HepG2 (cell line): ENCODE measurements around the gene ARL4C. TPM values are rescaled to one million over a fixed set of nuclear protein-coding genes. Genes with fewer than 3 reads are reported as not detected.

ENCODE experiments used
- ATAC-seq: fragments of 200-7000 bp; cut with Tn5 transposase; 3 replicates; pipeline ENCODE4 v1.9.1; 2020; ENCODE audit warnings: mild to moderate bottlenecking, moderate library complexity
- BruUV-seq: library from RNA; stranded (reverse); fragments of 400-500 nt; replicated peaks from 2 replicates; lab custom pipeline; 2021; lab: Mats Ljungman, UMichigan
- CTCF ChIA-PET: fragments of 300-600 bp; formaldehyde crosslinking; extraction: SDS; loops from one replicate; lab custom pipeline; 2021; ENCODE audit warnings: low total read pairs, inconsistent platforms, low intra/inter-chr PET ratio; lab: Yijun Ruan, JAX
- POLR2A ChIA-PET: fragments of 350-600 bp; sonication (Branson Sonifier 250); formaldehyde crosslinking; loops from one replicate; lab custom pipeline; 2020; ENCODE audit warnings: antibody characterized with exemption, inconsistent platforms; lab: Yijun Ruan, JAX
- DNase-seq: peaks from one replicate; pipeline ENCODE4 v3.0.0-alpha.2; 2015; ENCODE audit warnings: low spot score
- FAIRE-seq: peaks from 3 replicates; lab custom pipeline; 2011; peaks lifted over from hg19 to GRCh38; lab: Jason Lieb, UNC
- H2AFZ ChIP-seq: one replicate; pipeline ENCODE4 v1.6.1; 2011; ENCODE audit warnings: low read length, inconsistent platforms
- H3K27ac ChIP-seq: fragments of 300-600 bp; 3 replicates; pipeline ENCODE4 v1.8.0; 2011; ENCODE audit warnings: mixed run types, mild to moderate bottlenecking, mixed read lengths, low read length, inconsistent platforms; ENCODE audit not compliant: insufficient read depth; ENCODE audit errors: extremely low read length
- H3K27me3 ChIP-seq, 2 experiments: fragments of 200-600 bp in 1 of 2; 2 replicates in 1 of 2; 3 replicates in 1 of 2; pipeline versions ENCODE4 v1.6.0 to v1.8.0; 2011; ENCODE audit warnings: low read length in 2 of 2, mild to moderate bottlenecking in 2 of 2, moderate library complexity in 2 of 2, inconsistent platforms in 1 of 2; ENCODE audit not compliant: insufficient read depth in 2 of 2, control insufficient read depth in 1 of 2
- H3K36me3 ChIP-seq, 2 experiments: fragments of 200-600 bp in 1 of 2; replicated peaks in 1 of 2; 2 replicates in 1 of 2; 3 replicates in 1 of 2; pipeline versions ENCODE4 v1.5.1 to v1.8.0; 2011; ENCODE audit warnings: low read length in 2 of 2, inconsistent platforms in 1 of 2; ENCODE audit not compliant: insufficient read depth in 2 of 2, control insufficient read depth in 1 of 2
- H3K4me1 ChIP-seq: 2 replicates; pipeline ENCODE4 v1.5.1; 2012; ENCODE audit warnings: low read length, inconsistent platforms; ENCODE audit not compliant: insufficient read depth
- H3K4me2 ChIP-seq: 2 replicates; pipeline ENCODE4 v1.6.0; 2011; ENCODE audit warnings: low read depth, low read length, inconsistent platforms
- H3K4me3 ChIP-seq, 3 experiments: fragments of 200-600 bp in 1 of 3; sonication (generic), shearing (Covaris generic) in 1 of 3; replicated peaks in 1 of 3; 2 replicates each; pipeline ENCODE4 v1.5.1; 2011 to 2016; ENCODE audit warnings: low read length in 3 of 3, inconsistent platforms in 2 of 3, low read depth in 2 of 3, mild to moderate bottlenecking in 2 of 3, control low read depth in 1 of 3, mixed read lengths in 1 of 3; ENCODE audit not compliant: insufficient read depth in 1 of 3
- H3K79me2 ChIP-seq: one replicate; pipeline ENCODE4 v1.6.1; 2011; ENCODE audit warnings: low read length, inconsistent platforms; ENCODE audit not compliant: insufficient read depth
- H3K9ac ChIP-seq: 2 replicates; pipeline ENCODE4 v1.6.0; 2011; ENCODE audit warnings: mild to moderate bottlenecking, low read depth, low read length, inconsistent platforms; ENCODE audit not compliant: insufficient read depth
- H3K9me3 ChIP-seq: 2 replicates; pipeline ENCODE4 v1.5.1; 2012; ENCODE audit warnings: mild to moderate bottlenecking, low read length
- H4K20me1 ChIP-seq: 2 replicates; pipeline ENCODE4 v1.6.0; 2011; ENCODE audit warnings: inconsistent platforms, mild to moderate bottlenecking, low read length, moderate library complexity; ENCODE audit not compliant: insufficient read depth
- DDIT3 ChIP-seq: sonication (generic); formaldehyde crosslinking; IDR thresholded peaks from 2 replicates; pipeline ENCODE4 v1.4.0; 2020; ENCODE audit warnings: mild to moderate bottlenecking, missing genetic modification reagents
- MNT ChIP-seq: fragments of 450-650 bp; IDR thresholded peaks from 2 replicates; pipeline ENCODE4 v1.6.1; 2016
- NFE2L1 ChIP-seq: sonication (generic); formaldehyde crosslinking; IDR thresholded peaks from 2 replicates; pipeline ENCODE4 v1.4.0; 2020; ENCODE audit warnings: missing genetic modification reagents, mild to moderate bottlenecking, borderline replicate concordance
- PAF1 ChIP-seq: IDR thresholded peaks from 2 replicates; pipeline ENCODE4 v1.6.1; 2016; ENCODE audit warnings: missing genetic modification reagents, missing compliant biosample characterization
- PHF8 ChIP-seq: sonication (generic); formaldehyde crosslinking; IDR thresholded peaks from 2 replicates; pipeline ENCODE4 v1.5.0; 2020; ENCODE audit warnings: missing genetic modification reagents
- RAD51 ChIP-seq: fragments of 450-650 bp; IDR thresholded peaks from 2 replicates; pipeline ENCODE4 v1.6.1; 2016; ENCODE audit warnings: borderline replicate concordance
- RBM22 ChIP-seq: fragments of 200-400 bp; formaldehyde crosslinking; optimal IDR thresholded peaks from 2 replicates; pipeline ENCODE3; 2017; ENCODE audit warnings: mild to moderate bottlenecking, low read length, moderate library complexity
- ZBTB40 ChIP-seq, 2 experiments: fragments of 450-650 bp in 1 of 2; sonication (generic) in 1 of 2; formaldehyde crosslinking in 1 of 2; IDR thresholded peaks; 2 replicates each; pipeline versions ENCODE4 v1.6.1 to v1.8.0; 2016 to 2022; ENCODE audit warnings: antibody characterized with exemption in 1 of 2, mild to moderate bottlenecking in 1 of 2, missing genetic modification reagents in 1 of 2
- ZNF207 ChIP-seq: fragments of 450-650 bp; IDR thresholded peaks from 2 replicates; pipeline ENCODE4 v1.6.1; 2016; ENCODE audit warnings: antibody characterized with exemption, borderline replicate concordance
- ZNF567 ChIP-seq: sonication (generic); formaldehyde crosslinking; IDR thresholded peaks from 2 replicates; pipeline ENCODE4 v1.8.1; 2023; ENCODE audit warnings: mild to moderate bottlenecking, missing genetic modification reagents, borderline replicate concordance
- ZNF616 ChIP-seq: sonication (generic); formaldehyde crosslinking; IDR thresholded peaks from 2 replicates; pipeline ENCODE4 v1.5.0; 2020; ENCODE audit warnings: low read depth, mild to moderate bottlenecking, missing genetic modification reagents
- WGBS: methylation state at CpG from one replicate; pipeline ENCODE4 v1.1.6; 2017; ENCODE audit warnings: low lambda C conversion rate; 5-methylcytosine and 5-hydroxymethylcytosine counted together
- in situ Hi-C: cut with HindIII; loops from 2 replicates; pipeline ENCODE4 v1.10.0; 2017; ENCODE audit warnings: low pct_unique_long_range_greater_than_20kb; ENCODE audit not compliant: extremely low pct_ligation_motif_present
- intact Hi-C: fragments of 100-400 bp; cut with micrococcal nuclease; formaldehyde crosslinking; loops from one replicate; pipeline ENCODE4 v1.10.0; 2022; ENCODE audit not compliant: unreplicated experiment
- polyA plus RNA-seq, 8 experiments: library from polyadenylated mRNA; depleted of rRNA in 3 of 8; stranded (reverse) in 7 of 8; unstranded in 1 of 8; fragments of >200 nt; fragmentation: Illumina TruSeq in 4 of 8; extraction: Trizol in 4 of 8; gene quantifications; 2 replicates each; pipeline versions ENCODE4 v1.2.1 to v1.2.3, GENCODE V29; 2011 to 2016; ENCODE audit warnings: low read depth in 4 of 8, missing spikeins in 1 of 8, mixed read lengths in 1 of 8; ENCODE audit not compliant: insufficient read depth in 1 of 8
- total RNA-seq, 5 experiments: library from RNA; depleted of rRNA; stranded (reverse); fragments of >200 nt; fragmentation: Illumina TruSeq; extraction: Trizol; gene quantifications; 2 replicates each; pipeline ENCODE4 v1.2.3, GENCODE V29; 2016; ENCODE audit warnings: low read depth in 1 of 5

Gene ARL4C
- total and polyA plus RNA-seq, 2 of the 13 experiments (the other 11 are each of a cell fraction or from before 2014, with no cell fraction given): 0.07 to 0.15 TPM

GRCh38 chr2:234514873-234515638, 18.2 kb upstream of the ARL4C start (continued):
- TF ChIP-seq DDIT3 (CRISPR knock-in tag): no peak

- WGBS: 91% methylated on average over 1 of the region's 1 CpG
- in situ Hi-C loops: no loop called here
- BruUV-seq: no TSS peak
- TF ChIP-seq PAF1 (CRISPR knock-in tag) (no peak), PHF8 (CRISPR knock-in tag) (no peak), ZBTB40 (IDR thresholded peaks at IDR 0.05) (0 out of 2 replicates have a peak, but pooled peaks have one; percentile 15), ZBTB40 (CRISPR knock-in tag; IDR thresholded peaks at IDR 0.05) (no peak), NFE2L1 (CRISPR knock-in tag) (no peak), RBM22 (no peak), ZNF616 (CRISPR knock-in tag) (no peak), MNT (peak; percentile 24; the same call in 1 of the 2 replicates), ZNF567 (CRISPR knock-in tag) (0 out of 2 replicates have a peak, but pooled peaks have one; percentile 52), RAD51 (0 out of 2 replicates have a peak, but pooled peaks have one; percentile 7), ZNF207 (peak; percentile 59; the same call in 1 of the 2 replicates)
Measured at GRCh38 chr2:234514099-234514498, 17.2 kb upstream of the ARL4C start.

More at GRCh38 chr2:234514099-234514498, 17.2 kb upstream of the ARL4C start:
- intact Hi-C loops: no loop called here
- no peak for DNase-seq
- FAIRE-seq: no peak
- Histone ChIP-seq H2AFZ (no peak overlapping the region), H3K9me3 (no peaks in the 10 kb centered on the region), H4K20me1 (no peaks in the 10 kb centered on the region), H3K4me2 (no peak overlapping the region), H3K4me1 (no peaks in the 10 kb centered on the region), H3K36me3 (no peaks in the 10 kb centered on the region), H3K79me2 (no peaks in the 10 kb centered on the region), H3K4me3 (no peak overlapping the region), H3K9ac (no peak overlapping the region), H3K27me3 (no peaks in the 10 kb centered on the region), H3K27ac (no peak overlapping the region)
- ChIA-PET CTCF (no interaction called here), POLR2A (no interaction called here)
- ATAC-seq: no peak
